NCI-H187 (cell line): Measurements from ENCODE around the gene ZNF385B.
"Not testable (repeated sequence)": the region's sequence is repeated elsewhere in the genome, so short reads cannot be mapped to it uniquely, and the experiment has no call there.

ENCODE experiments used
- DNase-seq, 2 experiments: peaks; one replicate each; lab custom pipeline; 2025; lab: John Stamatoyannopoulos, UW

ZNF385B gene

GRCh38 chr2:179861416-179862067 is at the start of gene ZNF385B:
TSS of gene ZNF385B (minus strand) at chr2:179861612.
- DNase-seq = no peak

GRCh38 chr2:179910735-179911113 is 49.3 kb upstream of the ZNF385B start:
- DNase-seq = no peak

GRCh38 chr2:179909845-179910734 is 48.7 kb upstream of the ZNF385B start:
- DNase-seq = no peak

- DNase-seq = no peak
Measured at GRCh38 chr2:179900655-179901054, 39.2 kb upstream of the ZNF385B start.

- no peak for DNase-seq
Measured at GRCh38 chr2:179899666-179900065, 38.3 kb upstream of the ZNF385B start.

GRCh38 chr2:179898873-179899272 is 37.5 kb upstream of the ZNF385B start:
- no peak for DNase-seq

GRCh38 chr2:179893616-179894015 is 32.2 kb upstream of the ZNF385B start:
- DNase-seq = no peak

GRCh38 chr2:179891237-179891636 is 29.8 kb upstream of the ZNF385B start:
- no peak for DNase-seq

GRCh38 chr2:179890666-179891065 is 29.3 kb upstream of the ZNF385B start:
- no peak for DNase-seq

- not testable (repeated sequence) for DNase-seq
Measured at GRCh38 chr2:179888642-179889041, 27.2 kb upstream of the ZNF385B start.

- DNase-seq = no peak
Measured at GRCh38 chr2:179884193-179884592, 22.8 kb upstream of the ZNF385B start.

GRCh38 chr2:179882851-179883806 is 21.7 kb upstream of the ZNF385B start:
- no peak for DNase-seq

GRCh38 chr2:179877601-179878364 is 16.4 kb upstream of the ZNF385B start:
- DNase-seq = no peak

GRCh38 chr2:179876266-179876665 is 14.9 kb upstream of the ZNF385B start:
- DNase-seq = no peak

GRCh38 chr2:179875864-179876263 is 14.5 kb upstream of the ZNF385B start:
- no peak for DNase-seq

GRCh38 chr2:179862898-179863458 is 1.6 kb upstream of the ZNF385B start:
- DNase-seq = no peak

- no peak for DNase-seq
Measured at GRCh38 chr2:179861027-179861415, 391 bp downstream of the ZNF385B start.

- DNase-seq = no peak
Measured at GRCh38 chr2:179860255-179861026, 971 bp downstream of the ZNF385B start.

GRCh38 chr2:179859523-179859922 is 1.9 kb downstream of the ZNF385B start:
- no peak for DNase-seq

- no peak for DNase-seq
Measured at GRCh38 chr2:179857236-179857635, 4.2 kb downstream of the ZNF385B start.
